ENCODE results near the gene FN1.

- no peak for TF ChIP-seq CTCF (IDR thresholded peaks at IDR 0.05)
- TF ChIP-seq EP300 (IDR thresholded peaks at IDR 0.05), result no peak
These were observed 48.7 kb upstream of the FN1 start for GRCh38 chr2:215484570-215484969.
